ENCODE results near the gene CLEC4D.

CLEC4D gene

GRCh38 chr12:8493084-8493483 is 20.2 kb upstream of the CLEC4D start:
- TF ChIP-seq SIN3A (IDR thresholded peaks at IDR 0.05; ENCODE audit: borderline replicate concordance, insufficient read depth, low read length) (no peak), REST (IDR thresholded peaks at IDR 0.05; ENCODE audit: insufficient read depth in 1 of 2, low read depth in 2 of 2, low read length in 2 of 2) (no peak), POLR2AphosphoS5 (IDR thresholded peaks at IDR 0.05; ENCODE audit: low read depth, low read length) (no peak), FOXP2 (optimal IDR thresholded peaks at IDR 0.05; ENCODE audit: borderline replicate concordance, extremely low read depth, extremely low read length, insufficient read depth) (no peak)

GRCh38 chr12:8499616-8500015 is 13.7 kb upstream of the CLEC4D start:
- TF ChIP-seq FOXP2 (optimal IDR thresholded peaks at IDR 0.05; ENCODE audit: borderline replicate concordance, extremely low read depth, extremely low read length, insufficient read depth): no peak
- no peak for TF ChIP-seq SIN3A (IDR thresholded peaks at IDR 0.05; ENCODE audit: borderline replicate concordance, insufficient read depth, low read length)
- TF ChIP-seq TAF1 (IDR thresholded peaks at IDR 0.05; ENCODE audit: borderline replicate concordance, insufficient read depth, low read length): no peak
- no peak for TF ChIP-seq POLR2AphosphoS5 (IDR thresholded peaks at IDR 0.05; ENCODE audit: low read depth, low read length)
- TF ChIP-seq REST (IDR thresholded peaks at IDR 0.05; ENCODE audit: insufficient read depth in 1 of 2, low read depth in 2 of 2, low read length in 2 of 2): no peak

GRCh38 chr12:8501720-8502119 is 11.6 kb upstream of the CLEC4D start:
- TF ChIP-seq TAF1 (IDR thresholded peaks at IDR 0.05; ENCODE audit: borderline replicate concordance, insufficient read depth, low read length): no peak
- TF ChIP-seq SIN3A (IDR thresholded peaks at IDR 0.05; ENCODE audit: borderline replicate concordance, insufficient read depth, low read length): no peak
- TF ChIP-seq REST (IDR thresholded peaks at IDR 0.05; ENCODE audit: insufficient read depth in 1 of 2, low read depth in 2 of 2, low read length in 2 of 2): no peak
- TF ChIP-seq POLR2AphosphoS5 (IDR thresholded peaks at IDR 0.05; ENCODE audit: low read depth, low read length): no peak
- TF ChIP-seq FOXP2 (optimal IDR thresholded peaks at IDR 0.05; ENCODE audit: borderline replicate concordance, extremely low read depth, extremely low read length, insufficient read depth): no peak

GRCh38 chr12:8504351-8504750 is 9.0 kb upstream of the CLEC4D start:
- TF ChIP-seq REST (IDR thresholded peaks at IDR 0.05; ENCODE audit: insufficient read depth in 1 of 2, low read depth in 2 of 2, low read length in 2 of 2): no peak
- TF ChIP-seq FOXP2 (optimal IDR thresholded peaks at IDR 0.05; ENCODE audit: borderline replicate concordance, extremely low read depth, extremely low read length, insufficient read depth): no peak
- no peak for TF ChIP-seq TAF1 (IDR thresholded peaks at IDR 0.05; ENCODE audit: borderline replicate concordance, insufficient read depth, low read length)
- no peak for TF ChIP-seq SIN3A (IDR thresholded peaks at IDR 0.05; ENCODE audit: borderline replicate concordance, insufficient read depth, low read length)
- TF ChIP-seq POLR2AphosphoS5 (IDR thresholded peaks at IDR 0.05; ENCODE audit: low read depth, low read length): no peak

GRCh38 chr12:8507596-8507995 is 5.7 kb upstream of the CLEC4D start:
- TF ChIP-seq POLR2AphosphoS5 (IDR thresholded peaks at IDR 0.05; ENCODE audit: low read depth, low read length): no peak

All from PFSK-1 (cell line).